Measurements from ENCODE around the gene GNAT1.
A peak's percentile ranks its signal among the peaks of the same experiment; 100 is the strongest.

GNAT1 gene

DNA sequence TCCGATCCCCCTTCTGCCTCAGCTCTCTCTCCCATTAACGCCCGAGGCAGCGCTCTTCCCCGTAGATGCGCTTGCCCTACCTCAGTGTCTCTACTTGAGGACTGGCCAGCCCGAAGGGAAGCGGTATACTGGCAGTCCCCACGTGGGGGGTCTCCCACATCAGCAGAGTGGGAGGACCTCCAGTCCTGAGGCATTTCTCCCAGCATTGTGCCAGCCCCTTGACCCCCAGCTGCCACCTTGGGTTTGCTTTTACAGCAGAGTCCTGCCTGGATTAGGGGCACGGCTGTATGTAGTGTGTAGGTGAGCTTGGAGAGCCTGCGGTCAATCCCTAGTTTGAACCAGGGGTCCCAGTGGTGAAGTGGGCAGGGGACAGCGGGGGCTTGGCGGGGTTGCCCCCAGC lies 35.5 kb upstream of the GNAT1 start:
- peak overlapping the region; percentile 64 for H3K4me3 ChIP-seq (replicated peaks; ENCODE audit: low read depth, low read length)
- TF ChIP-seq, protein P1, sequence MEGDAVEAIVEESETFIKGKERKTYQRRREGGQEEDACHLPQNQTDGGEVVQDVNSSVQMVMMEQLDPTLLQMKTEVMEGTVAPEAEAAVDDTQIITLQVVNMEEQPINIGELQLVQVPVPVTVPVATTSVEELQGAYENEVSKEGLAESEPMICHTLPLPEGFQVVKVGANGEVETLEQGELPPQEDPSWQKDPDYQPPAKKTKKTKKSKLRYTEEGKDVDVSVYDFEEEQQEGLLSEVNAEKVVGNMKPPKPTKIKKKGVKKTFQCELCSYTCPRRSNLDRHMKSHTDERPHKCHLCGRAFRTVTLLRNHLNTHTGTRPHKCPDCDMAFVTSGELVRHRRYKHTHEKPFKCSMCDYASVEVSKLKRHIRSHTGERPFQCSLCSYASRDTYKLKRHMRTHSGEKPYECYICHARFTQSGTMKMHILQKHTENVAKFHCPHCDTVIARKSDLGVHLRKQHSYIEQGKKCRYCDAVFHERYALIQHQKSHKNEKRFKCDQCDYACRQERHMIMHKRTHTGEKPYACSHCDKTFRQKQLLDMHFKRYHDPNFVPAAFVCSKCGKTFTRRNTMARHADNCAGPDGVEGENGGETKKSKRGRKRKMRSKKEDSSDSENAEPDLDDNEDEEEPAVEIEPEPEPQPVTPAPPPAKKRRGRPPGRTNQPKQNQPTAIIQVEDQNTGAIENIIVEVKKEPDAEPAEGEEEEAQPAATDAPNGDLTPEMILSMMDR (IDR thresholded peaks at IDR 0.05; ENCODE audit: low read length, missing control alignments), result no peak
- DNase-seq (ENCODE audit: low read depth), result no peak

DNA sequence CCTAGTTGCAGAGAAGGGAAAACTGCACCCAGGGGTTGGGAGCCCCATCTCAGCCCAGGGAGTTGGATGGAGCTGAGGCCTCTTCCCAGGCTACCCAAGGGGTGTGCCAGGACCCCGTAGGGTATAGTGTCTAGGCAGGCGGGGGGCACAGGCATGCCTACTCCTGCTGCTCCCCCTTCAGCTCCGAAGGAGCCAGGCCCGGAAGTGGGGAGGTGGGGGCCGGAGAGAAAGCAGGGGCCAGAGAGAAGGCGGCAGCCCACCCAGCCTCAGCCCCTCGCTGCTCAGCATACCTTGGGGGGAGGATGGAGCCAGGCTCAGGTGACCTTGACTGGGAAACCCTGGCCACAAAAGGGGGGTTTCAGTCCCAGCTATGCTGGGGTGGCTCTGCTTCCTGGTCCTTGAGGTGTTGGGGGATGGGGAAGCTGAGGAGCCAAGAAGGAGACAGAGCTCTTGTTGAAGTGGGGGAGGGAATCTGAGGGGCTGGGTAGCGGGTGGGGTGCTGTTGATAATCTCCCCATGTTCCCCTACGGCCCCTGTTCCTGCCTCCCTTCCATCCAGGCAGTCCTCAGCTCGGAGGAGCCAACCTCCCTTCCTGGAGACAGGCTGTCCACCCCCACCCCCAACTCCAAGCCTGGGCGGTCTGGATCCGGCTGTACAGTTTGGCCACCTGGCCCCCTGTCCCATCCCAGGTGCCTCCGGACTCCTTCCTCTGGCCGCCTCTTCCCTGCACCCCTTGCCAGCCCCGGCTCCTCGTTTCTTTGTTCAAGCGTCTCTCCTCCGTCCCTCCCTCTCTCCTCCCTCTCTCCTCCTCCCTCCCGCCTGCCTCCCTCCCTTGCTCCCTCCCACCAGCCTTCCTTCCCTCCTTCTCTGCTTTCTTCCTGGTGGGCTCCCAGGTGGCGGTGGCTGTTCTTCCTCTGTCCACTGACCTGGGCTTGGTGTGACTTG lies 34.6 kb upstream of the GNAT1 start:
- peak overlapping the region; percentile 64 for H3K4me3 ChIP-seq (replicated peaks; ENCODE audit: low read depth, low read length)
- DNase-seq (ENCODE audit: low read depth), result peak; percentile 47
- TF ChIP-seq, protein P1 (IDR thresholded peaks at IDR 0.05; ENCODE audit: low read length, missing control alignments), result no peak

DNA sequence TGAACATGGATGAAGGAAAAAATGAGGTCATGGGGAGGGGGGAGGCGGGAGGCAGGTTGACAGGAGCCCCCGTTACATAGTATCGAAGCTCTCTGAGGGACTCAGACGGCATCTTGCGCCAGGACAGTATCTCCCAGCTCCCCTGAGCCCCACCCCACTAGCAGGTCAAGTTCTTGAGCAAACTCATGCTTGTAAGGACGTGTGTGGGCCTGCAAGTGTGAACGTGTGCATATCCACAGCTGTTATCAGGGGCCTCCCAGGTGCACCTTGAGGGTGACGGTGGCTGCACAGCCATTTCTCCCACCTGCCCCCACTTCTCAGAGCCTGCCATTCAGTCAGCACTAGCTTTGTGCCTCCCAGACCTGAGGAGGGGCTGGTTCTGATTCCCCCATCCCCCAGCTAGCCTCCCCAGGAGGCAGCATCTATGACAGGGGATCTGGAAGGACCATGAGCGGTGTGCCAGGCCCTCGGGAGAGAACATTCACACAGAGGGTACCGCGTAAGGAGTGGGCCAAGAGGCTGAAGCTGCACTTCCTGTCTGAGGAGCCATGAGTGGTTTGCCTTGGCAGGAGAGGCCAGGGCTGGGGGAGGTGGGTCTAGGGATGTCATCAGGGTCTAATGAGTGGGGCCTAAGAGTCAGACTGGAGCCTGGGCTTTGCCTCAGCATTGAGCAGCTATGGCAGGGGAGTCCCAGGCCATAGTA lies 33.4 kb upstream of the GNAT1 start:
- no peak overlapping the region for H3K4me3 ChIP-seq (replicated peaks; ENCODE audit: low read depth, low read length)
- TF ChIP-seq, protein P1 (IDR thresholded peaks at IDR 0.05; ENCODE audit: low read length, missing control alignments), result no peak
- DNase-seq (ENCODE audit: low read depth), result peak; percentile 31

DNA sequence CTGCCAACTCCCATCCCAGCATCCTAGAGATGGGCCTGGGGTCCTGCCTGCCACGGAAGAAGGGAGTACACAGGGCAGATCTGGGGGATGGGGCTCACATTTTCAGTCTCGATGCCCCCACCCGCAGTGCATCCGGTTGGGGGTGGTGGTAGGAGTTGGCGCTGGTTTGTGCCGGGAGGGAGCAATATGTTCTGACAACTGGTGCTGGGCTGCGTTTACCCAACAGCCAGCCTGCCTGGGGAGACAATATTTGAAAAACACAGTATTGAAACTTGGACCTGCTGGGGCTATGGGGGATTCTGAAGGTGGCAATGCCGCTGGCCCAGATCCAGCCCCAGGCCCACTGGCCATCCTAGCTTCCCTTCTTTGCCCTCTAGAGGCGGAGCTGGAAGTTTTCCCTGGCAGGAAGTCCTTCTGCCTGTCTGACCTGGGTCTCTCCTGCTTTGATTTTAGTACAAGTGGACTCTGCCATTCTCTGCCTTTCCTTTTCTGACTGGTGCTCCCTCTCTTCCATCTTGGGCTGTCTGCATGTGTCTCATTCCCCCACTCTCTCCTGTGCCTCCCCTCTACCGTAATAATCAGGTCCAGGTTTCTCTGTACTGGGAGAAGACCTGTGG lies 32.8 kb upstream of the GNAT1 start:
- no peak overlapping the region for H3K4me3 ChIP-seq (replicated peaks; ENCODE audit: low read depth, low read length)
- TF ChIP-seq, protein P1 (IDR thresholded peaks at IDR 0.05; ENCODE audit: low read length, missing control alignments), result no peak
- DNase-seq (ENCODE audit: low read depth), result no peak

DNA sequence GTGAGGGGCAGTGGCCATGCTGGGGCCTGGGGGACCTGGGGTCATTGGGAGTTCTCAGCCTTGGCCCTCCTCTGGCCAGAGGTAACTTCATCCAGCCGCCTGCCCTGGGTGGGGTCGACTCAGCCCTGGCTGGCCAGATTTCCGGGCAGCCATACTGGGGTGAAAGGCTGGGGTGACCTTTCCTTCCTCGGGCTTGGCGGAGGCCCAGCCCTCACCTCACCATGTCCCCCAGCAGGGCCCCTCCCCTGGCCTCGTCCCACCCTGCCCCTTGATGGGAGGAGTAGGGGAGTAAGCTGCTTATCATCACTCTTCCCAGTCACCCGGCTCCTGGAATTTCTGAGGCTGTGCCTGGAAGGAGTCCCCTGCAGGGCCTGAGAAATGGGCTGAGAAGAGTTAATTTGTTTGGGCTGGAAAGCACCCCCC lies 30.8 kb upstream of the GNAT1 start:
- no peak overlapping the region for H3K4me3 ChIP-seq (replicated peaks; ENCODE audit: low read depth, low read length)
- TF ChIP-seq, protein P1 (IDR thresholded peaks at IDR 0.05; ENCODE audit: low read length, missing control alignments), result no peak
- no peak for DNase-seq (ENCODE audit: low read depth)

DNA sequence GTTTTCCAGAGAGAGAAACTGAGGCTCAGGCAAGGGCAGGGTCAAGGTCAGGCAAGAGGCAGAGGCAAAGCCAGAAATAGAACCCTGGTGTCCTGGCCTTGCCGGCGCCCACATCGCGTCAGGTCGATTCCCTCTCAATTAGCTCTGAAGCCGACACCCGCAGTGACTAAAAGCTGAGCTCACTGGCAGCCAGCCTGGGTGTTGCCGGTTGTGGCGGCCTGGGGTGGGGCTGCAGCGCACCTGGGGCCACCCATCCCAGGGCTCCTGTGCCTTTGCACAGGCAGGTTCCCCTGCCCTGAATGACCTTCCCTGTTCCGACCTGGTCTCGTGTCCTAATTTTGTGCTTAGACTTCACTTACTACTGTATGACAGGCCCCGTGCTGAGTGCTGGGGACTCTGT lies 30.1 kb upstream of the GNAT1 start:
- TF ChIP-seq, protein P1 (IDR thresholded peaks at IDR 0.05; ENCODE audit: low read length, missing control alignments), result no peak
- no peak for DNase-seq (ENCODE audit: low read depth)
- H3K4me3 ChIP-seq (replicated peaks; ENCODE audit: low read depth, low read length), result no peak overlapping the region
